Measurements from ENCODE around the gene TNIK. TPM values are rescaled to one million over a fixed set of nuclear protein-coding genes. Genes with fewer than 3 reads are reported as not detected.

Gene TNIK
- total RNA-seq, 1 experiment from 2014 or later: 0.47 TPM

DNA sequence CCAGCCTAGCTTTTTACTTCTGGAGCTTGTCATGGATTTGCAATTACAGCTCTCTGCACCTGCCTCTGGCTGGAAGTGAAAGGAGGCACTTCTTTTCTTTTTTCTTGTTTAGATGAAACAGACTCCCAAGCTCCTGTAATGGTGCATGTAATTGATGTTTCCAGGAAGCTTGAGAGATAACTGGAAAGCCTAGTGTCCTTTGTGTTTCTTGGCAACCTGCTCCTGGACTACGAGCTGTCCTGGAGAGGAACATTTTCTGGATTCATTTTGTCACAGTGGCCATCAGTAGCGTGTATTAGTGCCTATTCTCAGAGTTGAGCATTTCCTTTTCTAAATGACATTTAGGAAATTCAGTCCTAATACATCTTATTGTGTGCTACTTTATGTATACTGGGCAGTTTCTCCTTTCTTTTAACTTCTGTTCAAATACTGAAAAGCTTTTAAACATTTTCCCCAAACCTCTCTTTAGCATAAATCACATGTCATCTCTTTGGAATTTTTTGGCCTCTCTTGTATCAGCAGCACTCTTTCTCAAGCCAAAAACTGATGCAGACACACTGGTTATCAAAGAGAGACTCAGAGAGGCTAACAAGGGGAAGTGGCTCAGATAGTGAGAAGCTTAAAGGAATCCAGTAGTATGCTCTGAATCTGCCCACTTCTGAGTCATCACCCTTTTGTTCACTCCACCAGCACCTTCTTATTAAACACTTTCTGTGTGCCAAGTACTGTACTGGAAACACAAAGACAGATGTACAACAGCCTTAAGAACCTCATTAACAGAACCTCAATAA, 371.0 kb downstream of the TNIK start:
- no peaks in the 10 kb centered on the region for H3K9me3 ChIP-seq (replicated peaks)
- no peaks in the 10 kb centered on the region for H3K36me3 ChIP-seq
- no peak overlapping the region for H3K4me3 ChIP-seq
- H3K4me1 ChIP-seq (replicated peaks): peaks cover 6% of the 10 kb centered on the region
- H3K27me3 ChIP-seq (replicated peaks): no peaks in the 10 kb centered on the region
- peak in 1 of 2 experiments; percentile 18 for DNase-seq (ENCODE audit: low read depth in 1 of 2, low spot score in 2 of 2)
- H3K27ac ChIP-seq: no peak overlapping the region

GRCh38 chr3:171088496-171088895, 371.7 kb downstream of the TNIK start:
- no peak for DNase-seq (ENCODE audit: low read depth in 1 of 2, low spot score in 2 of 2)
- Histone ChIP-seq H3K4me1 (replicated peaks) (peaks cover 6% of the 10 kb centered on the region), H3K36me3 (no peaks in the 10 kb centered on the region), H3K27ac (no peak overlapping the region), H3K9me3 (replicated peaks) (no peaks in the 10 kb centered on the region), H3K4me3 (no peak overlapping the region), H3K27me3 (replicated peaks) (no peaks in the 10 kb centered on the region)

DNA sequence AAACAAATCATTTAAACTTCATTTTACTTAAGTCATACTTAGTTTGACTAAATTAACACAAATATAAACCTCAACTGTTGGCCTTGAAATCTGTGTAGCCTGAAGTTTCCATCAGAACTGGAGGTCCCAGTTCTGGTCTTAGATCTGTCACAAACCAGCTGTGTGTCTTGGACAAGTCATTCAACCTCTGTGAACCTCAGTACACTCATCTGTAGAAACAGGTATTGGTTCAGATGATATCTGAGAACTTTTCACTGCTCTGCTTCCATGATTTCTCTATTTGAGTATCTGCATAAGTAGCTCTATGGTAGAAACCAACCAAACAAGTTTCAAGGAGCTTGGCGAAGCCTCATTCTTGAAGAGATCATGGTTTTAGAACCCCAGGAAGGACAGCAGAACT, 373.3 kb downstream of the TNIK start:
- Histone ChIP-seq H3K27ac (no peak overlapping the region), H3K4me1 (replicated peaks) (peaks cover 6% of the 10 kb centered on the region), H3K4me3 (no peak overlapping the region), H3K36me3 (no peaks in the 10 kb centered on the region), H3K27me3 (replicated peaks) (no peaks in the 10 kb centered on the region), H3K9me3 (replicated peaks) (no peaks in the 10 kb centered on the region)
- DNase-seq (ENCODE audit: low read depth in 1 of 2, low spot score in 2 of 2): no peak

DNA sequence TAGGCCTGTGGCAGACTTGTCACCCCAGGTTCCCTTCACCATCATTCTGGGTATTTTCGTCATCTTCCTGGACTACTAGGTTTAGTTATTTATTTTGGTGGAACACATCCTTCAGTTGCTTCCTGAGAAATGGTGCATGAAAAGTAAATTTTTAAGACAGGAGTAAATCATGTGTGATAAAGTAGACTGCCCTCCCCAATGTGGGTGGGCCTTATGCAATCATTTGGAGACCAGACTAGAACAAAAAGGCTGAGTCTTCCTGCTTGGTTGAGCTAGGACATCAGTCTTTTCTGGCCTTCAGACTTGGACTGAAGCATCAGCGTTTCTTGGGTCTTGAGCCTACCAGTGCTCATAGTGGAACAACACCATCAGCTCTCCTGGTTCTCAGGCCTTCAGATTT, 382.9 kb downstream of the TNIK start:
- Histone ChIP-seq H3K4me1 (replicated peaks) (no peaks in the 10 kb centered on the region), H3K36me3 (no peaks in the 10 kb centered on the region), H3K9me3 (replicated peaks) (no peaks in the 10 kb centered on the region), H3K27me3 (replicated peaks) (no peaks in the 10 kb centered on the region), H3K4me3 (no peak overlapping the region), H3K27ac (no peak overlapping the region)
- DNase-seq (ENCODE audit: low read depth in 1 of 2, low spot score in 2 of 2): no peak

DNA sequence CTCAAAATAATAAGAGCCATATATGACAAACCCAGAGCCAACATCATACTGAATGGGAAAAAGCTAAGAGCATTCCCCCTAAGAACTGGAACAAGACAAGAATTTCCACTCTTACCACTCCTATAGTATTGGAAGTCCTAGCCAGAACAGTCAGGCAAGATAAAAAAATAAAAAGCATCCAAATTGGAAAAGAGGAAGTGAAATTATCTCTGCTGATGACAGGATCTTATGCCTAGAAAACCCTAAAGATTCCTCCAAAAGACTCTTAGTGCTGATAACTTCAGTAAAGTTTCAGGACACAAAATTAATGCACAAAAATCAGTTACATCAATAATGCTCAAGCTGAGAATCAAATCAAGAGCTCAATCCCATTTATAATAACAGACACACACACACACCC, 387.8 kb downstream of the TNIK start:
- no peak for DNase-seq (ENCODE audit: low read depth in 1 of 2, low spot score in 2 of 2)
- no peaks in the 10 kb centered on the region for H3K36me3 ChIP-seq
- H3K27ac ChIP-seq: no peak overlapping the region
- H3K4me3 ChIP-seq: no peak overlapping the region
- no peaks in the 10 kb centered on the region for H3K4me1 ChIP-seq (replicated peaks)
- no peaks in the 10 kb centered on the region for H3K27me3 ChIP-seq (replicated peaks)
- H3K9me3 ChIP-seq (replicated peaks): no peaks in the 10 kb centered on the region

- H3K4me1 ChIP-seq (replicated peaks): no peaks in the 10 kb centered on the region
- no peaks in the 10 kb centered on the region for H3K27me3 ChIP-seq (replicated peaks)
- DNase-seq (ENCODE audit: low read depth in 1 of 2, low spot score in 2 of 2): no peak
- no peak overlapping the region for H3K27ac ChIP-seq
- no peaks in the 10 kb centered on the region for H3K36me3 ChIP-seq
- no peaks in the 10 kb centered on the region for H3K9me3 ChIP-seq (replicated peaks)
- no peak overlapping the region for H3K4me3 ChIP-seq
Measured at GRCh38 chr3:171068658-171069057, 391.5 kb downstream of the TNIK start.

DNA sequence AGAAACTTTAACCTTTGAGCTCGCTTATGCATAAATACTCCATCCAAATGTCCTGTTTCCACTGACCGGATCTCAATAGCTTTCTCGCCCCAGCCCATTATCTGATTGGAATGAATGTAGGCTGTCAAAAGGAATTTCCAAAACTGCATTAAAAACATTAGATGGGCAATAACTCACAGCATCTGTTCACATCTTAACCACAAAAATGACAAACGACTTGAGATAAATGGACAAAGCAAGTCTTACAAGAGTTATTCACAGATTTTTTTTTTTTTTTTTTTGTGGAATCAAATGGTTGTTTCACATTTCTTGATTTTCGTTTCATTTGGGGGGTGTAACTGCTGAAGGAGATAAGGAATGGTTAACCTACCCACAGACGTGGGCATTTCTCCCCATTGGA, 394.0 kb downstream of the TNIK start:
- no peaks in the 10 kb centered on the region for H3K9me3 ChIP-seq (replicated peaks)
- no peak overlapping the region for H3K27ac ChIP-seq
- H3K4me3 ChIP-seq: no peak overlapping the region
- peaks cover 3% of the 10 kb centered on the region; the same call in 1 of the 2 replicates for H3K27me3 ChIP-seq (replicated peaks)
- H3K4me1 ChIP-seq (replicated peaks): no peaks in the 10 kb centered on the region
- H3K36me3 ChIP-seq: no peaks in the 10 kb centered on the region
- DNase-seq (ENCODE audit: low read depth in 1 of 2, low spot score in 2 of 2): no peak

DNA sequence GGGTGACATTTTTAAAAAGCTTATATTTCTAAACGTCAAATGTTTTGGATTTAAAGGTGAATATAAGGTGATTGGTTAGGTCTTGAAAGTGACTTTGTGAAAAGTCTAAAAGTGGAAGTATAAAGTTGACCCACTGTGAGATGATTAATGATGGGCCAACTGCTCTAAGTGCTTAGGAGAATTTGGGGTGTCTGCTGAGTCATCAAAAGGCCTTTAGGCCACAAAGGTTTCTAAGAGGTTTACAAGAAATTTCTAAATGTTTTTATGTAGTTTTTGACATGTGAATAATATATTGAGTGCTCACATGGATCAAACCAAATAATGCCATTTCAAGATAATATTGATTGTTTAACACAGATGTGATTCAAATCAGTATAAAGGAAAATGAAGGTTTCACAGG, 394.5 kb downstream of the TNIK start:
- Histone ChIP-seq H3K4me3 (no peak overlapping the region), H3K4me1 (replicated peaks) (no peaks in the 10 kb centered on the region), H3K27me3 (replicated peaks) (peaks cover 3% of the 10 kb centered on the region; the same call in 1 of the 2 replicates), H3K36me3 (no peaks in the 10 kb centered on the region), H3K9me3 (replicated peaks) (no peaks in the 10 kb centered on the region), H3K27ac (no peak overlapping the region)
- DNase-seq (ENCODE audit: low read depth in 1 of 2, low spot score in 2 of 2): no peak

DNA sequence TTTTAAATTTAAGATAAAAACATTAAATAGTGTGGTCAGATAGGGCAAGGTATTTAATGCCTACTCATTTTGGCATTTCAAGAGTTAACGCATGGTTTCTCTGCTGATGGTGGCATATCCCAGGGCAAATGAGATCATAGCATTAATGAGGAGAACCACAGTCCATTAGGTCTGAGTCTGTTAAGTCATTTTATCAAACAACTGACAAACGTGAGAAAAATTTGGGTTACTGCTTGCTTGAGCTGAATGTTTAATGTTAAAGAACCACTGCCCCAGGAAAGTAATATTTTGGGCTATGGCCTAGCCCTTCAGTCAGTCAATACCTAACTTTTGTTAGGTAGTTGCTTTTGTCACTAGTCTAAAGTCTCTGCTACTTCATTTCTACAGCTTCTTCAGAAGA, 395.7 kb downstream of the TNIK start:
- Histone ChIP-seq H3K4me3 (no peak overlapping the region), H3K9me3 (replicated peaks) (no peaks in the 10 kb centered on the region), H3K27ac (no peak overlapping the region), H3K4me1 (replicated peaks) (no peaks in the 10 kb centered on the region), H3K27me3 (replicated peaks) (peaks cover 3% of the 10 kb centered on the region; the same call in 1 of the 2 replicates), H3K36me3 (no peaks in the 10 kb centered on the region)
- no peak for DNase-seq (ENCODE audit: low read depth in 1 of 2, low spot score in 2 of 2)

- Histone ChIP-seq H3K4me1 (replicated peaks) (peaks cover 4% of the 10 kb centered on the region), H3K4me3 (no peak overlapping the region), H3K27me3 (replicated peaks) (peaks cover 3% of the 10 kb centered on the region; the same call in 1 of the 2 replicates), H3K9me3 (replicated peaks) (no peaks in the 10 kb centered on the region), H3K36me3 (no peaks in the 10 kb centered on the region), H3K27ac (no peak overlapping the region)
- DNase-seq (ENCODE audit: low read depth in 1 of 2, low spot score in 2 of 2): no peak
Measured at GRCh38 chr3:171061749-171062148, 398.5 kb downstream of the TNIK start.

DNA sequence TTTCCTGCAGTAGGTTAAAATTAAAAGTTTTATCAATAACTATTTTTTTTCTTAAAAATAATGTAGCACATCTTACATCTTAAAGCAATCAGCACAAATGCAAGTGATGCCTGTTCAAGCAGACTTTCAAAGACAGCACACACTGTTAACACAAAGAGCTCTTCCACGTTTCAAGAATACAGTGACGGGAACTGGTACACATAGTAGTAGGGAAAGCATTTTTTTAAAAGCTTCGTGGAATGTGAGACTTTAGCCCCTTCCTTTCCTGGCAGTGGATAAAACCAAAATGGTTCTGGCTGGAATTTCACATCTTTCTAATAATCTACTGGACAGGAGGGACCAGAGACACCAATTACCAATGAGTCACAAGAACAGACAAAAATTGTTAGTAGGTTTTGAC, 400.2 kb downstream of the TNIK start:
- no peak for DNase-seq (ENCODE audit: low read depth in 1 of 2, low spot score in 2 of 2)
- H3K27ac ChIP-seq: no peak overlapping the region
- H3K36me3 ChIP-seq: no peaks in the 10 kb centered on the region
- H3K4me3 ChIP-seq: no peak overlapping the region
- no peaks in the 10 kb centered on the region for H3K9me3 ChIP-seq (replicated peaks)
- peaks cover 3% of the 10 kb centered on the region; the same call in 1 of the 2 replicates for H3K27me3 ChIP-seq (replicated peaks)
- peaks cover 21% of the 10 kb centered on the region for H3K4me1 ChIP-seq (replicated peaks)

- Histone ChIP-seq H3K4me1 (replicated peaks) (peaks cover 23% of the 10 kb centered on the region), H3K27me3 (replicated peaks) (peaks cover 3% of the 10 kb centered on the region; the same call in 1 of the 2 replicates), H3K4me3 (no peak overlapping the region), H3K9me3 (replicated peaks) (no peaks in the 10 kb centered on the region), H3K27ac (no peak overlapping the region), H3K36me3 (no peaks in the 10 kb centered on the region)
- no peak for DNase-seq (ENCODE audit: low read depth in 1 of 2, low spot score in 2 of 2)
Measured at GRCh38 chr3:171058873-171059603, 401.2 kb downstream of the TNIK start.

GRCh38 chr3:171058058-171058457, 402.1 kb downstream of the TNIK start:
- no peak for DNase-seq (ENCODE audit: low read depth in 1 of 2, low spot score in 2 of 2)
- Histone ChIP-seq H3K27me3 (replicated peaks) (peaks cover 3% of the 10 kb centered on the region; the same call in 1 of the 2 replicates), H3K36me3 (no peaks in the 10 kb centered on the region), H3K4me1 (replicated peaks) (peaks cover 23% of the 10 kb centered on the region), H3K4me3 (no peak overlapping the region), H3K9me3 (replicated peaks) (no peaks in the 10 kb centered on the region), H3K27ac (no peak overlapping the region)

DNA sequence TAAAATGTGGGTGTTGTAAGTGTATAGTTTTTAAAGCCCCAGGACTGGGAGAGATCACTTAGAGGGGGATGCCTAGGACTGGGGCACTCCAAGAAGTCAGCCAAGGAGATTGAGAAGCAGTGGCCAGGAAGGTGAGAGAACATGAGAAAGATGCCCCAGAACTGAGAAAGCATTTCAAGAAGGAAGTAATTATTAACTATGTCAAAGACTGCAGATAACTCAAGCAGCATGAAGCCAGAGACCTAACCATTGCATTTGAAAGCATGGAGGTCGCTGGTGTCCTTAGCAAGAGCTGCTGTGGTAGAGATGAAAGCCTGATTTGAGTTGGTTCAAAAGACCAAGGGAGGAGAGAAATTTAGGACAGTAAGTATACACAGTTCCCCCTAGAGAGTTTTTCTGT, 403.1 kb downstream of the TNIK start:
- no peaks in the 10 kb centered on the region for H3K36me3 ChIP-seq
- no peak for DNase-seq (ENCODE audit: low read depth in 1 of 2, low spot score in 2 of 2)
- no peaks in the 10 kb centered on the region for H3K9me3 ChIP-seq (replicated peaks)
- H3K4me1 ChIP-seq (replicated peaks): peaks cover 23% of the 10 kb centered on the region
- no peak overlapping the region for H3K27ac ChIP-seq
- H3K4me3 ChIP-seq: no peak overlapping the region
- H3K27me3 ChIP-seq (replicated peaks): peaks cover 3% of the 10 kb centered on the region; the same call in 1 of the 2 replicates

All from SJSA1 (cell line).